ENCODE results near the gene ZMIZ2.

Gene ZMIZ2

GRCh38 chr7:44738051-44738723 lies 10.5 kb upstream of the ZMIZ2 start:
- TF ChIP-seq TEAD4 (IDR thresholded peaks at IDR 0.05) (no peak), USF1 (IDR thresholded peaks at IDR 0.05) (no peak), RAD21 (IDR thresholded peaks at IDR 0.05; ENCODE audit: low read depth) (no peak), TCF12 (IDR thresholded peaks at IDR 0.05; ENCODE audit: low read depth) (no peak), MAX (IDR thresholded peaks at IDR 0.05) (no peak), CREB1 (IDR thresholded peaks at IDR 0.05; ENCODE audit: low read depth) (no peak), ZBTB7A (IDR thresholded peaks at IDR 0.05; ENCODE audit: low read depth) (no peak), FOXM1 (IDR thresholded peaks at IDR 0.05; ENCODE audit: borderline replicate concordance, low read depth) (no peak), EP300 (IDR thresholded peaks at IDR 0.05; ENCODE audit: borderline replicate concordance) (no peak), EGR1 (IDR thresholded peaks at IDR 0.05) (no peak), REST (IDR thresholded peaks at IDR 0.05; ENCODE audit: low read depth) (no peak), TAF1 (IDR thresholded peaks at IDR 0.05; ENCODE audit: low read depth) (no peak), NFIC (IDR thresholded peaks at IDR 0.05) (no peak), YY1 (IDR thresholded peaks at IDR 0.05; ENCODE audit: low read depth) (no peak), CEBPB (IDR thresholded peaks at IDR 0.05) (no peak)

- TF ChIP-seq EP300 (IDR thresholded peaks at IDR 0.05; ENCODE audit: borderline replicate concordance) (no peak), TEAD4 (IDR thresholded peaks at IDR 0.05) (no peak)
Observed at GRCh38 chr7:44738876-44739665, 9.6 kb upstream of the ZMIZ2 start.

GRCh38 chr7:44740055-44740454 lies 8.6 kb upstream of the ZMIZ2 start:
- TF ChIP-seq ZBTB7A (IDR thresholded peaks at IDR 0.05; ENCODE audit: low read depth) (no peak), TEAD4 (IDR thresholded peaks at IDR 0.05) (no peak), CREB1 (IDR thresholded peaks at IDR 0.05; ENCODE audit: low read depth) (no peak), CEBPB (IDR thresholded peaks at IDR 0.05) (no peak), EGR1 (IDR thresholded peaks at IDR 0.05) (no peak), FOXM1 (IDR thresholded peaks at IDR 0.05; ENCODE audit: borderline replicate concordance, low read depth) (no peak), TCF12 (IDR thresholded peaks at IDR 0.05; ENCODE audit: low read depth) (no peak), TAF1 (IDR thresholded peaks at IDR 0.05; ENCODE audit: low read depth) (no peak), NFIC (IDR thresholded peaks at IDR 0.05) (no peak), EP300 (IDR thresholded peaks at IDR 0.05; ENCODE audit: borderline replicate concordance) (no peak), RAD21 (IDR thresholded peaks at IDR 0.05; ENCODE audit: low read depth) (no peak), REST (IDR thresholded peaks at IDR 0.05; ENCODE audit: low read depth) (no peak), USF1 (IDR thresholded peaks at IDR 0.05) (no peak), YY1 (IDR thresholded peaks at IDR 0.05; ENCODE audit: low read depth) (no peak), MAX (IDR thresholded peaks at IDR 0.05) (no peak)

- no peak for TF ChIP-seq EP300 (IDR thresholded peaks at IDR 0.05; ENCODE audit: borderline replicate concordance)
- no peak for TF ChIP-seq TCF12 (IDR thresholded peaks at IDR 0.05; ENCODE audit: low read depth)
- no peak for TF ChIP-seq NFIC (IDR thresholded peaks at IDR 0.05)
- TF ChIP-seq CEBPB (IDR thresholded peaks at IDR 0.05), result no peak
- TF ChIP-seq TAF1 (IDR thresholded peaks at IDR 0.05; ENCODE audit: low read depth), result no peak
- TF ChIP-seq ZBTB7A (IDR thresholded peaks at IDR 0.05; ENCODE audit: low read depth), result no peak
- no peak for TF ChIP-seq CREB1 (IDR thresholded peaks at IDR 0.05; ENCODE audit: low read depth)
- TF ChIP-seq FOXM1 (IDR thresholded peaks at IDR 0.05; ENCODE audit: borderline replicate concordance, low read depth), result no peak
- no peak for TF ChIP-seq TEAD4 (IDR thresholded peaks at IDR 0.05)
- TF ChIP-seq RAD21 (IDR thresholded peaks at IDR 0.05; ENCODE audit: low read depth), result no peak
- no peak for TF ChIP-seq EGR1 (IDR thresholded peaks at IDR 0.05)
- TF ChIP-seq MAX (IDR thresholded peaks at IDR 0.05), result no peak
- TF ChIP-seq YY1 (IDR thresholded peaks at IDR 0.05; ENCODE audit: low read depth), result no peak
- TF ChIP-seq USF1 (IDR thresholded peaks at IDR 0.05), result no peak
- TF ChIP-seq REST (IDR thresholded peaks at IDR 0.05; ENCODE audit: low read depth), result no peak
Observed at GRCh38 chr7:44743750-44744149, 4.9 kb upstream of the ZMIZ2 start.
